A549 treated with Hydrocortisone at 1 μM for 4 hours (cell line): ENCODE data around the gene RPS6KB1. TPM values are rescaled to one million over a fixed set of nuclear protein-coding genes. Genes with fewer than 3 reads are reported as not detected.

ENCODE experiments used
- total RNA-seq: library from RNA; stranded (reverse); fragments of 200-300 nt; extraction: Qiagen RNA extraction; gene quantifications from 5 replicates; pipeline ENCODE4 v1.2.3, GENCODE V29; 2022

The RPS6KB1 gene
- total RNA-seq: 35.9 to 67.2 TPM (median 45.5 TPM) in 5 replicates

DNA sequence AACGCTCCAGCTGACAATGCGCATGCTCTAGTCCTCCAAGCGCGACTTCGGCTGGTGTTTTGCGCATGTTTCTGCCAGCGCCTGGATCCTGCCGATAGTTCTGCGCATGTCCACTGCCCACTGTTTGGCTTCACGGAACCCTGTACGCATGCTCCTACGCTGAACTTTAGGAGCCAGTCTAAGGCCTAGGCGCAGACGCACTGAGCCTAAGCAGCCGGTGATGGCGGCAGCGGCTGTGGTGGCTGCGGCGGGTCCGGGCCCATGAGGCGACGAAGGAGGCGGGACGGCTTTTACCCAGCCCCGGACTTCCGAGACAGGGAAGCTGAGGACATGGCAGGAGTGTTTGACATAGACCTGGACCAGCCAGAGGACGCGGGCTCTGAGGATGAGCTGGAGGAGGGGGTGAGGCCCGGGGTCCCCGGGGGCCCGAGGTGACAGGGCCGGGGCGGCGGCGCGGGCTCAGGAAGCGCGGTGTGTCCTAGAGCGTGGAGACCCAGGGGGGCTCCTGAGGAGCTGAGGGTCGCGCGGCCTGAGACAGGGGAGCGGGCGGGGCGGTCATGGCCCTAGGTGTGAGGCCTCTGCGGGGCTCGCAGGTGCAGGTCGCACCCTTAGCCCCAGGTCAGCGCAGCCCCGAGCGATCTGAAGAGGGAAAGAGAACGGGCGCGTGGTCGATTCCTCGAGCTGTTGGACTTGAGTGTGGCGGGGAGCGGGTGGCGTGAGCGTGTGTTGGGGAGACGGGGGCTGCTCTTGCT is at the start of gene RPS6KB1, which contains the start of gene TUBD1:
Gene RPS6KB1, plus strand, starts transcription at position 198 of the 752 bp plus-strand sequence. Its CDS starts 64 bp downstream, at position 262.
Gene TUBD1, minus strand, starts transcription at position 20 of the 752 bp plus-strand sequence. CDS start 1,941 bp downstream, outside the sequence.

DNA sequence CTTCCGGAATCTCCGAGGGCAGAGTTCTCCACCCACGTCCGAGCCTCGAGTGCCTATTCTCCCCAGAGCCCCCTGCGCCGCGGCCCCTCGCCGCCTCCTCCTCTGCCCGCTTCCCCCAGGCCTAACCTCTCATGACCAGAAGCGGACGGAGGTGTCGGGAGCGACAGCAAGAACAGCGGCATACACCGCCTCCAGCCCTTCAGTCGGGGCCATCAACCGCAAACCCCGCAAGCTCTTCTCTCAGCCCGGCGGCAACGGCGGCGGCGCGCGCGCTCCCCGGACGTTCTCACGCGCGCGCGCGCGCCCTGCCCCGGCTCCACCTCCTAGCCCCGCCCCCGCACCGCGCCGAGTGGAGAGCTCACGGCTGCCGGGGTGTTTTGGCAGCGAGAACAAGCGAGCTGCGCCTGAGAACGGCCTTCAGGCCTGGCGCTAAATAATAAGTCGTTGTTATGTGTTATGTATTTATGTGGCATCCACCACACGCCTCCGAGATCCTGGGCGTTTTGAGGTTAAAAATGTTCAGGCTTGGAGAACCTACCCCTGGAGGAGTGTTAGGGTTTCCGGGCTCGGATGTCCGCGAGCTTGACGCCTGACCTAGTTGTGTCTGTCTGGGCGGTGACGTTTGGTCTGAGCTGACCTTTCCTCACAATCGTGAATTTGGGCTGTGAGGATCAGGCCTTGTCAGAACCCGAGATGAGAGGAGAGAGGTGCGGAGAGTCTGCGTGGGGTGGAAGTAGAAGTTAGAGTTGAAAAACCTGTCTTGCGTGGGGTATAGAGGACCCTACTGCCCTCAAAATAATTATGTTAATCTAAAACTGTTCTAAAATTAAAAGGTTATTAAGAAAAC is 71.8 kb downstream of the RPS6KB1 start, which contains the start of gene RNFT1:
Gene RNFT1, minus strand, starts transcription at position 259 of the 847 bp plus-strand sequence. Its CDS starts 77 bp downstream, at position 182.

Other genes starting within 250 kb of the RPS6KB1 start
- gene PTRH2, start 185.7 kb upstream of the RPS6KB1 start, total RNA-seq: 98.9 to 114 TPM (median 104 TPM) in 5 replicates
- gene VMP1, start 185.5 kb upstream of the RPS6KB1 start, total RNA-seq: 134 to 222 TPM (median 155 TPM) in 5 replicates
- 10.1 to 14.4 TPM (median 11.0 TPM) in 5 replicates for gene TUBD1, start 178 bp upstream of the RPS6KB1 start, total RNA-seq
- gene RNFT1, start 71.6 kb downstream of the RPS6KB1 start, total RNA-seq: 11.7 to 16.8 TPM (median 12.3 TPM) in 5 replicates
- 15.4 to 24.5 TPM (median 18.3 TPM) in 5 replicates for gene HEATR6, start 185.8 kb downstream of the RPS6KB1 start, total RNA-seq